GM12891 (cell line): Measurements from ENCODE around the gene EPS8L1.

Experiments used
- PAX5 ChIP-seq: IDR thresholded peaks from 2 replicates; pipeline ENCODE4 v1.6.1; 2011; ENCODE audit warnings: low read length, moderate library complexity, mild to moderate bottlenecking; ENCODE audit not compliant: insufficient read depth, severe bottlenecking
- POLR2A ChIP-seq: IDR thresholded peaks from 2 replicates; pipeline ENCODE4 v1.6.1; 2011; ENCODE audit warnings: low read depth, low read length, control low read depth
- POLR2AphosphoS5 ChIP-seq: IDR thresholded peaks from 2 replicates; pipeline ENCODE4 v1.6.1; 2011; ENCODE audit warnings: low read depth, low read length, control low read depth
- POU2F2 ChIP-seq: IDR thresholded peaks from 2 replicates; pipeline ENCODE4 v1.6.1; 2011; ENCODE audit warnings: low read depth, mild to moderate bottlenecking, control low read depth, low read length, moderate library complexity
- SPI1 ChIP-seq: IDR thresholded peaks from 2 replicates; pipeline ENCODE4 v1.6.1; 2011; ENCODE audit warnings: low read depth, low read length, control low read depth
- TAF1 ChIP-seq: IDR thresholded peaks from 2 replicates; pipeline ENCODE4 v1.6.1; 2011; ENCODE audit warnings: low read depth, low read length, control low read depth

DNA sequence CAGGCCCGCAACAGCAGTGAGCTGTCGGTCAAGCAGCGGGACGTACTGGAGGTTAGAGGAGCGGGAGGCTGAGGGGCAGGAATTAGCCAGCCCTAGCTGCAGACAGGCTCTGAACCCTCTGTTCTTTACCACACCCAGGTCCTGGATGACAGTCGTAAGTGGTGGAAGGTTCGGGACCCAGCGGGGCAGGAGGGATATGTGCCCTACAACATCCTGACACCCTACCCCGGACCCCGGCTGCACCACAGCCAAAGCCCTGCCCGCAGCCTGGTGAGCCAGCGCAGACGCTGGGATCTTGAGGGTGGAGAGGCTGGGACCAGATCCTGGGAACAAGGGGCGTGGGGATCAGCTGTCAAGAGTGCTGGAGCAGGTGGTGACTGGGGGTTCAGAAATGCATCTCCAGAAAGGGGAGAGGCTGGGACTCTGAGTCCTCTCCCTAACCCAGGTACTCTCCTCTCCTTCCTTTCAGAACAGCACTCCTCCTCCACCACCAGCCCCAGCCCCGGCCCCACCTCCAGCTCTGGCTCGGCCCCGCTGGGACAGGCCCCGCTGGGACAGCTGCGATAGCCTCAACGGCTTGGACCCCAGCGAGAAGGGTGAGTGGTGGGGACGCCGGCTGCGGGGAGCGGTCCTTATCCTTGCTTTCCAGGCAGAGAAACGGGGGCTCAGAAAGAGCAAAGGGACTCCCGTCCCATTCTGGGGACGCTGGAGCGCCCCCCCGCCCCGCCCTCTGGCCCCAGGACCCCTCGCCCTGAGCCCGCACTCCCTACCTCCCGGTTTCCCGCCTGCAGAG is 10.4 kb downstream of the EPS8L1 start:
- TF ChIP-seq POLR2A, result no peak
- TF ChIP-seq POLR2AphosphoS5, result no peak
- no peak for TF ChIP-seq SPI1
- no peak for TF ChIP-seq TAF1
- no peak for TF ChIP-seq PAX5
- TF ChIP-seq POU2F2, result no peak
